HG03575 (cell line): Measurements from ENCODE around the gene WRNIP1.
"Not testable (repeated sequence)": the region's sequence is repeated elsewhere in the genome, so short reads cannot be mapped to it uniquely, and the experiment has no call there.

Source experiments
- ATAC-seq: cut with Tn5 transposase; IDR thresholded peaks from one replicate; pipeline ENCODE4 v1.9.1; 2021; ENCODE audit not compliant: unreplicated experiment, insufficient number of reproducible peaks, low FRiP score; ENCODE audit errors: extremely low read depth

Gene WRNIP1

GRCh38 chr6:2798586-2799134 lies 33.5 kb downstream of the WRNIP1 start:
- no peak for ATAC-seq

GRCh38 chr6:2799936-2800527 lies 34.8 kb downstream of the WRNIP1 start:
- no peak for ATAC-seq

GRCh38 chr6:2800552-2801316 lies 35.5 kb downstream of the WRNIP1 start:
- ATAC-seq = no peak

- not testable (repeated sequence) for ATAC-seq
Measured at GRCh38 chr6:2801687-2802086, 36.5 kb downstream of the WRNIP1 start.

- ATAC-seq = no peak
Measured at GRCh38 chr6:2802521-2803060, 37.4 kb downstream of the WRNIP1 start.

GRCh38 chr6:2803731-2804429 lies 38.7 kb downstream of the WRNIP1 start:
- ATAC-seq = no peak

GRCh38 chr6:2804516-2804915 lies 39.3 kb downstream of the WRNIP1 start:
- no peak for ATAC-seq

- ATAC-seq = no peak
Measured at GRCh38 chr6:2805031-2805430, 39.8 kb downstream of the WRNIP1 start.

- no peak for ATAC-seq
Measured at GRCh38 chr6:2806644-2807043, 41.5 kb downstream of the WRNIP1 start.

- no peak for ATAC-seq
Measured at GRCh38 chr6:2807342-2808090, 42.3 kb downstream of the WRNIP1 start.

GRCh38 chr6:2809015-2809414 lies 43.8 kb downstream of the WRNIP1 start:
- ATAC-seq = no peak

- no peak for ATAC-seq
Measured at GRCh38 chr6:2810092-2810671, 45.0 kb downstream of the WRNIP1 start.

- ATAC-seq = no peak
Measured at GRCh38 chr6:2812695-2813094, 47.5 kb downstream of the WRNIP1 start.

- ATAC-seq = no peak
Measured at GRCh38 chr6:2816158-2816557, 51.0 kb downstream of the WRNIP1 start.

- no peak for ATAC-seq
Measured at GRCh38 chr6:2817903-2818443, 52.8 kb downstream of the WRNIP1 start.

- no peak for ATAC-seq
Measured at GRCh38 chr6:2818593-2818992, 53.4 kb downstream of the WRNIP1 start.

- ATAC-seq = no peak
Measured at GRCh38 chr6:2819115-2819514, 53.9 kb downstream of the WRNIP1 start.

- no peak for ATAC-seq
Measured at GRCh38 chr6:2819978-2820377, 54.8 kb downstream of the WRNIP1 start.
